ENCODE data around the gene FBXO17. TPM values are rescaled to one million over a fixed set of nuclear protein-coding genes. Genes with fewer than 3 reads are reported as not detected.
A peak's percentile ranks its signal among the peaks of the same experiment; 100 is the strongest.

The FBXO17 gene
- total and polyA plus RNA-seq, 4 donors = 19.7 to 31.9 (median 23.4) TPM

DNA sequence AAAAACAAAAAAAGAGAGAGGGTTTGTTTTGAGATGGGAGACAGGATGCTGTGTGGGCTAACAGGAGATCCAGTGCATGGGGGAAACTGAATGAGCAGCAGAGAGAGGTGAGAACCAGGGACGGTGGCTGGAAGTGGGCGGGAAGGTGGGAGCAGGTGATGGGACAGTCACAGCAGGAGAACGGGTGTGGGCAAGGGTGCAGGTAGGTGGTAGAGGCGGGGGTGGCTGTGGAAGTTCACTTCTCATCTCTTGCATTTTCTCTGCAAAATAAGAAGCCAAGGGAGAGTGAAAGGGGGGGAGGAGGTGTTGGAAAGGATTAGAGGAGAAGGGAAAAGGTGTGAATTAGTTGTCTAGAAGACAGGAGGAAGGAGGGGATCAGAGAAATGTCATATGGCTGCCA lies 21.9 kb downstream of the FBXO17 start:
- H3K9me3 ChIP-seq (ENCODE audit: control insufficient read depth in 4 of 4, low read length in 3 of 4) = no peaks in the 10 kb centered on the region
- no peak overlapping the region for H3K9ac ChIP-seq (ENCODE audit: low read depth in 1 of 2, low read length in 2 of 2)
- WGBS = 74% methylated on average over 4 of the region's 4 CpGs
- no peak overlapping the region for H3K27ac ChIP-seq (ENCODE audit: low read depth in 1 of 2, low read length in 2 of 2)
- peaks cover 0 to 3% (median 0%) of the 10 kb centered on the region in 4 donors for H3K36me3 ChIP-seq (ENCODE audit: control insufficient read depth in 4 of 4, insufficient read depth in 3 of 4, low read depth in 1 of 4, low read length in 3 of 4)
- no peak for TF ChIP-seq EGR1 (IDR thresholded peaks at IDR 0.05; ENCODE audit: low read depth in 2 of 2)
- no peak for TF ChIP-seq TAF1 (conservative IDR thresholded peaks at IDR 0.05)
- no peak for TF ChIP-seq HNF4G (IDR thresholded peaks at IDR 0.05)
- TF ChIP-seq YY1 (IDR thresholded peaks at IDR 0.05) = no peak
- TF ChIP-seq, protein P1, sequence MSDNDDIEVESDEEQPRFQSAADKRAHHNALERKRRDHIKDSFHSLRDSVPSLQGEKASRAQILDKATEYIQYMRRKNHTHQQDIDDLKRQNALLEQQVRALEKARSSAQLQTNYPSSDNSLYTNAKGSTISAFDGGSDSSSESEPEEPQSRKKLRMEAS (IDR thresholded peaks at IDR 0.05) = no peak
- TF ChIP-seq RAD21 (IDR thresholded peaks at IDR 0.05) = no peak
- no peak for TF ChIP-seq RXRA (IDR thresholded peaks at IDR 0.05)
- no peak for TF ChIP-seq FOXA2 (IDR thresholded peaks at IDR 0.05)
- no peak for TF ChIP-seq SP1 (IDR thresholded peaks at IDR 0.05)
- no peak for TF ChIP-seq NR2F2 (IDR thresholded peaks at IDR 0.05)
- TF ChIP-seq, protein P2, sequence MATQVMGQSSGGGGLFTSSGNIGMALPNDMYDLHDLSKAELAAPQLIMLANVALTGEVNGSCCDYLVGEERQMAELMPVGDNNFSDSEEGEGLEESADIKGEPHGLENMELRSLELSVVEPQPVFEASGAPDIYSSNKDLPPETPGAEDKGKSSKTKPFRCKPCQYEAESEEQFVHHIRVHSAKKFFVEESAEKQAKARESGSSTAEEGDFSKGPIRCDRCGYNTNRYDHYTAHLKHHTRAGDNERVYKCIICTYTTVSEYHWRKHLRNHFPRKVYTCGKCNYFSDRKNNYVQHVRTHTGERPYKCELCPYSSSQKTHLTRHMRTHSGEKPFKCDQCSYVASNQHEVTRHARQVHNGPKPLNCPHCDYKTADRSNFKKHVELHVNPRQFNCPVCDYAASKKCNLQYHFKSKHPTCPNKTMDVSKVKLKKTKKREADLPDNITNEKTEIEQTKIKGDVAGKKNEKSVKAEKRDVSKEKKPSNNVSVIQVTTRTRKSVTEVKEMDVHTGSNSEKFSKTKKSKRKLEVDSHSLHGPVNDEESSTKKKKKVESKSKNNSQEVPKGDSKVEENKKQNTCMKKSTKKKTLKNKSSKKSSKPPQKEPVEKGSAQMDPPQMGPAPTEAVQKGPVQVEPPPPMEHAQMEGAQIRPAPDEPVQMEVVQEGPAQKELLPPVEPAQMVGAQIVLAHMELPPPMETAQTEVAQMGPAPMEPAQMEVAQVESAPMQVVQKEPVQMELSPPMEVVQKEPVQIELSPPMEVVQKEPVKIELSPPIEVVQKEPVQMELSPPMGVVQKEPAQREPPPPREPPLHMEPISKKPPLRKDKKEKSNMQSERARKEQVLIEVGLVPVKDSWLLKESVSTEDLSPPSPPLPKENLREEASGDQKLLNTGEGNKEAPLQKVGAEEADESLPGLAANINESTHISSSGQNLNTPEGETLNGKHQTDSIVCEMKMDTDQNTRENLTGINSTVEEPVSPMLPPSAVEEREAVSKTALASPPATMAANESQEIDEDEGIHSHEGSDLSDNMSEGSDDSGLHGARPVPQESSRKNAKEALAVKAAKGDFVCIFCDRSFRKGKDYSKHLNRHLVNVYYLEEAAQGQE (IDR thresholded peaks at IDR 0.05) = no peak
- DNase-seq (ENCODE audit: low spot score) = no peak
- peaks cover 1 to 25% (median 17%) of the 10 kb centered on the region in 4 donors for H3K4me1 ChIP-seq (ENCODE audit: control insufficient read depth in 4 of 4, insufficient read depth in 4 of 4, low read length in 3 of 4)
- no peaks in the 10 kb centered on the region for H3K27me3 ChIP-seq (ENCODE audit: control insufficient read depth in 4 of 4, insufficient read depth in 4 of 4, low read length in 3 of 4)
- H3K4me3 ChIP-seq (ENCODE audit: low read depth in 1 of 3, low read length in 3 of 3) = no peak overlapping the region

DNA sequence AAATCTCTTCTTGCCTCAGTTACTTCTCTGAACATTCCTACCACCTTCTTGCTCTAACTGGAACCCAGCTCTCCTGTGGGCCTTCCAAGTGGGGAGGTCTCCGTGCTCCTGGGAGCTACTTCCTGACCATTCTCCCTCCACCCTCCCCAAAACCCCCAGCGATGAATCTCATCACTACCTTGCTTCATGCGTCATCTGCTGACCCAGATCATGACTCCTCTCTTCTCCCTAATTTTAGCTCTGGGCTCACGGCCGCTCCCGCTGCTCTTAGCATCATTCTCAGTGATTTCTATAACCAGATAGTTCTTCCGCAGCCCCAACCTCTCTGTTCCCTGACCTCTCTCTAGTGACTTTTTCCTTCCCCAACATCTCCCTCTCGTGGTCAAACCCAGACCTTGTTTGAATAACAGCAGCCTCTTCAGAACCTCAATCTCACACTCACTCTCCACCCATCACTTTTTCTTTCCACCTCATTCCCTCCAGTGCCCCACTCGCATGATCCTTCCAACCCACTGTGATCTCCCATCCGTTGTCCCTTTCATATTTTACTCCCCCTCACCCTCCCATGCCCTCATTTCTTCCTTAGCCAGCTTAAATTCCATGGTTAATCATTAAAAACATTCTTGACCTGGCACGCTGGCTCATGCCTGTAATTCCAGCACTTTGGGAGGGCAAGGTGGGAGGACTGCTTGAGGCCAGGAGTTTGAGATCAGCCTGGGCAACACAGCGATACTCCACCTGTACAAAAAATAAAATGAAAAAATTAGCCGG lies 23.0 kb downstream of the FBXO17 start:
- Histone ChIP-seq H3K9me3 (ENCODE audit: control insufficient read depth in 4 of 4, low read length in 3 of 4) (no peaks in the 10 kb centered on the region), H3K9ac (ENCODE audit: low read depth in 1 of 2, low read length in 2 of 2) (no peak overlapping the region), H3K4me1 (ENCODE audit: control insufficient read depth in 4 of 4, insufficient read depth in 4 of 4, low read length in 3 of 4) (peaks cover 1 to 25% (median 17%) of the 10 kb centered on the region in 4 donors), H3K36me3 (ENCODE audit: control insufficient read depth in 4 of 4, insufficient read depth in 3 of 4, low read depth in 1 of 4, low read length in 3 of 4) (peaks cover 0 to 11% (median 2%) of the 10 kb centered on the region in 4 donors), H3K27me3 (ENCODE audit: control insufficient read depth in 4 of 4, insufficient read depth in 4 of 4, low read length in 3 of 4) (no peaks in the 10 kb centered on the region), H3K4me3 (ENCODE audit: low read depth in 1 of 3, low read length in 3 of 3) (no peak overlapping the region), H3K27ac (ENCODE audit: low read depth in 1 of 2, low read length in 2 of 2) (no peak overlapping the region)
- WGBS = 43% methylated on average over 13 of the region's 13 CpGs
- TF ChIP-seq FOXA1 (IDR thresholded peaks at IDR 0.05) = no peak
- peak in 1 of 2 donors; percentile 21 for TF ChIP-seq HNF4A (conservative IDR thresholded peaks at IDR 0.05)
- peak in 1 of 2 donors; percentile 15 for TF ChIP-seq JUND (IDR thresholded peaks at IDR 0.05)
- TF ChIP-seq GABPA (IDR thresholded peaks at IDR 0.05 in 1 of 2, conservative IDR thresholded peaks at IDR 0.05 in 1 of 2) = no peak
- no peak for TF ChIP-seq EGR1 (IDR thresholded peaks at IDR 0.05; ENCODE audit: low read depth in 2 of 2)
- peak; percentile 77 for TF ChIP-seq RAD21 (IDR thresholded peaks at IDR 0.05)
- TF ChIP-seq, protein P3, sequence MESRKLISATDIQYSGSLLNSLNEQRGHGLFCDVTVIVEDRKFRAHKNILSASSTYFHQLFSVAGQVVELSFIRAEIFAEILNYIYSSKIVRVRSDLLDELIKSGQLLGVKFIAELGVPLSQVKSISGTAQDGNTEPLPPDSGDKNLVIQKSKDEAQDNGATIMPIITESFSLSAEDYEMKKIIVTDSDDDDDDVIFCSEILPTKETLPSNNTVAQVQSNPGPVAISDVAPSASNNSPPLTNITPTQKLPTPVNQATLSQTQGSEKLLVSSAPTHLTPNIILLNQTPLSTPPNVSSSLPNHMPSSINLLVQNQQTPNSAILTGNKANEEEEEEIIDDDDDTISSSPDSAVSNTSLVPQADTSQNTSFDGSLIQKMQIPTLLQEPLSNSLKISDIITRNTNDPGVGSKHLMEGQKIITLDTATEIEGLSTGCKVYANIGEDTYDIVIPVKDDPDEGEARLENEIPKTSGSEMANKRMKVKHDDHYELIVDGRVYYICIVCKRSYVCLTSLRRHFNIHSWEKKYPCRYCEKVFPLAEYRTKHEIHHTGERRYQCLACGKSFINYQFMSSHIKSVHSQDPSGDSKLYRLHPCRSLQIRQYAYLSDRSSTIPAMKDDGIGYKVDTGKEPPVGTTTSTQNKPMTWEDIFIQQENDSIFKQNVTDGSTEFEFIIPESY (IDR thresholded peaks at IDR 0.05) = no peak
- TF ChIP-seq, protein P4, sequence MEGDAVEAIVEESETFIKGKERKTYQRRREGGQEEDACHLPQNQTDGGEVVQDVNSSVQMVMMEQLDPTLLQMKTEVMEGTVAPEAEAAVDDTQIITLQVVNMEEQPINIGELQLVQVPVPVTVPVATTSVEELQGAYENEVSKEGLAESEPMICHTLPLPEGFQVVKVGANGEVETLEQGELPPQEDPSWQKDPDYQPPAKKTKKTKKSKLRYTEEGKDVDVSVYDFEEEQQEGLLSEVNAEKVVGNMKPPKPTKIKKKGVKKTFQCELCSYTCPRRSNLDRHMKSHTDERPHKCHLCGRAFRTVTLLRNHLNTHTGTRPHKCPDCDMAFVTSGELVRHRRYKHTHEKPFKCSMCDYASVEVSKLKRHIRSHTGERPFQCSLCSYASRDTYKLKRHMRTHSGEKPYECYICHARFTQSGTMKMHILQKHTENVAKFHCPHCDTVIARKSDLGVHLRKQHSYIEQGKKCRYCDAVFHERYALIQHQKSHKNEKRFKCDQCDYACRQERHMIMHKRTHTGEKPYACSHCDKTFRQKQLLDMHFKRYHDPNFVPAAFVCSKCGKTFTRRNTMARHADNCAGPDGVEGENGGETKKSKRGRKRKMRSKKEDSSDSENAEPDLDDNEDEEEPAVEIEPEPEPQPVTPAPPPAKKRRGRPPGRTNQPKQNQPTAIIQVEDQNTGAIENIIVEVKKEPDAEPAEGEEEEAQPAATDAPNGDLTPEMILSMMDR (IDR thresholded peaks at IDR 0.05; ENCODE audit: low read depth, low read length, missing input control) = peak; percentile 40
- TF ChIP-seq, protein P2 (IDR thresholded peaks at IDR 0.05) = no peak
- TF ChIP-seq, protein P1 (IDR thresholded peaks at IDR 0.05) = no peak
- peak; percentile 26 for TF ChIP-seq SP1 (IDR thresholded peaks at IDR 0.05)
- peak in 1 of 2 donors; percentile 41 for TF ChIP-seq RXRA (IDR thresholded peaks at IDR 0.05)
- no peak for DNase-seq (ENCODE audit: low spot score)
